GM23338 (cell line): ENCODE data around the gene SH3BP2. TPM values are rescaled to one million over a fixed set of nuclear protein-coding genes. Genes with fewer than 3 reads are reported as not detected.

Source experiments
- ATAC-seq: fragments of 200-7000 bp; cut with Tn5 transposase; 3 replicates; pipeline ENCODE4 v1.9.1; 2020
- DNase-seq: peaks from one replicate; pipeline ENCODE4 v3.0.0-alpha.2; 2015; ENCODE audit warnings: low spot score
- H2AFZ ChIP-seq: fragments of 200-600 bp; sonication (generic); 2 replicates; pipeline ENCODE4 v1.8.0; 2016; ENCODE audit warnings: antibody characterized with exemption, mild to moderate bottlenecking, moderate library complexity
- H3F3A ChIP-seq: fragments of 200-600 bp; sonication (generic); replicated peaks from 2 replicates; pipeline ENCODE4 v1.8.0; 2017; ENCODE audit warnings: antibody characterized with exemption, mixed run types, low read depth
- H3K27ac ChIP-seq: fragments of 200-600 bp; sonication (generic); 2 replicates; pipeline ENCODE4 v1.6.1; 2016; ENCODE audit warnings: low read depth
- H3K27me3 ChIP-seq: fragments of 200-600 bp; sonication (generic); 2 replicates; pipeline ENCODE4 v1.8.0; 2016; ENCODE audit warnings: mild to moderate bottlenecking, mixed run types, moderate library complexity; ENCODE audit not compliant: insufficient read depth
- H3K36me3 ChIP-seq: fragments of 200-600 bp; sonication (generic); 2 replicates; pipeline ENCODE4 v1.8.0; 2016; ENCODE audit warnings: mild to moderate bottlenecking; ENCODE audit not compliant: insufficient read depth
- H3K4me1 ChIP-seq: fragments of 200-600 bp; sonication (generic); 2 replicates; pipeline ENCODE4 v1.8.0; 2016; ENCODE audit warnings: mild to moderate bottlenecking, moderate library complexity; ENCODE audit not compliant: insufficient read depth
- H3K4me2 ChIP-seq: fragments of 200-600 bp; sonication (generic); 2 replicates; pipeline ENCODE4 v1.7.1; 2017; ENCODE audit warnings: mixed run types
- H3K4me3 ChIP-seq: fragments of 200-600 bp; sonication (generic); 2 replicates; pipeline ENCODE4 v1.6.1; 2016; ENCODE audit warnings: mixed run types
- H3K79me2 ChIP-seq: fragments of 200-600 bp; sonication (generic); replicated peaks from 2 replicates; pipeline ENCODE4 v1.8.0; 2017; ENCODE audit warnings: mild to moderate bottlenecking; ENCODE audit not compliant: insufficient read depth
- H3K9me2 ChIP-seq: fragments of 200-600 bp; sonication (generic); 2 replicates; pipeline ENCODE4 v1.8.0; 2017; ENCODE audit not compliant: insufficient read depth
- H4K20me1 ChIP-seq: fragments of 200-600 bp; sonication (generic); replicated peaks from 2 replicates; pipeline ENCODE4 v1.8.0; 2017; ENCODE audit warnings: mild to moderate bottlenecking; ENCODE audit not compliant: insufficient read depth
- H3K27ac Mint-ChIP-seq: 2 replicates; pipeline ENCODE4 v1.8.0; 2020; ENCODE audit warnings: inconsistent platforms, mild to moderate bottlenecking, moderate library complexity, mixed read lengths
- H3K27me3 Mint-ChIP-seq: 3 replicates; pipeline ENCODE4 v1.8.0; 2022; ENCODE audit warnings: low read depth, mild to moderate bottlenecking, moderate library complexity, mixed read lengths, inconsistent platforms; ENCODE audit not compliant: insufficient read depth, poor library complexity
- H3K36me3 Mint-ChIP-seq: 3 replicates; pipeline ENCODE4 v1.8.0; 2021; ENCODE audit warnings: low read depth, mild to moderate bottlenecking, inconsistent platforms, moderate library complexity, mixed read lengths
- H3K4me1 Mint-ChIP-seq: 3 replicates; pipeline ENCODE4 v1.8.0; 2020; ENCODE audit warnings: mild to moderate bottlenecking, inconsistent platforms, mixed read lengths
- H3K4me3 Mint-ChIP-seq: 3 replicates; pipeline ENCODE4 v1.8.0; 2021; ENCODE audit warnings: moderate library complexity, mild to moderate bottlenecking, inconsistent platforms, mixed read lengths
- H3K9me3 Mint-ChIP-seq: 3 replicates; pipeline ENCODE4 v1.8.0; 2020; ENCODE audit warnings: moderate library complexity, mild to moderate bottlenecking, inconsistent platforms, mixed read lengths
- CREB1 ChIP-seq: fragments of 250-450 bp; sonication (Bioruptor Pico); IDR thresholded peaks from 2 replicates; pipeline ENCODE4 v1.5.0; 2020; ENCODE audit warnings: low read depth, mild to moderate bottlenecking, moderate library complexity
- JUNB ChIP-seq: IDR thresholded peaks from one replicate; pipeline ENCODE4 v1.6.1; 2016; ENCODE audit warnings: antibody characterized with exemption; ENCODE audit not compliant: unreplicated experiment
- POLR2AphosphoS5 ChIP-seq: IDR thresholded peaks from 2 replicates; pipeline ENCODE4 v1.6.1; 2016; ENCODE audit warnings: antibody characterized with exemption, low read depth
- REST ChIP-seq: IDR thresholded peaks from one replicate; pipeline ENCODE4 v1.6.1; 2018; ENCODE audit warnings: antibody characterized with exemption; ENCODE audit not compliant: unreplicated experiment
- ZNF331 ChIP-seq: fragments of 250-450 bp; sonication (Bioruptor Pico); IDR thresholded peaks from 2 replicates; pipeline ENCODE4 v1.5.0; 2020; ENCODE audit warnings: low read depth, mild to moderate bottlenecking, moderate library complexity
- polyA plus RNA-seq: library from polyadenylated mRNA; unstranded; fragments of >200 nt; fragmentation: Nextera tagmentation; extraction: Ambion mirVana; gene quantifications from 2 replicates; pipeline ENCODE4 v1.2.1, GENCODE V29; 2016
- total RNA-seq: library from RNA; depleted of rRNA; stranded (reverse); fragments of >200 nt; shearing (Covaris generic); gene quantifications from 2 replicates; pipeline ENCODE4 v1.2.3, GENCODE V29; 2014
- TF ChIP-seq, protein P1 (sequence below), 2 experiments: fragments of 200-600 bp in 1 of 2; sonication (generic) in 1 of 2; conservative IDR thresholded peaks; 2 replicates each; pipeline versions ENCODE4 v1.5.1 to v1.6.1; 2016 to 2017; ENCODE audit warnings: antibody characterized with exemption in 2 of 2, low read depth in 2 of 2, mild to moderate bottlenecking in 2 of 2, moderate library complexity in 1 of 2

Gene SH3BP2
- total and polyA plus RNA-seq, 2 experiments from 2014 or later, result 15.2 to 43.9 TPM

DNA sequence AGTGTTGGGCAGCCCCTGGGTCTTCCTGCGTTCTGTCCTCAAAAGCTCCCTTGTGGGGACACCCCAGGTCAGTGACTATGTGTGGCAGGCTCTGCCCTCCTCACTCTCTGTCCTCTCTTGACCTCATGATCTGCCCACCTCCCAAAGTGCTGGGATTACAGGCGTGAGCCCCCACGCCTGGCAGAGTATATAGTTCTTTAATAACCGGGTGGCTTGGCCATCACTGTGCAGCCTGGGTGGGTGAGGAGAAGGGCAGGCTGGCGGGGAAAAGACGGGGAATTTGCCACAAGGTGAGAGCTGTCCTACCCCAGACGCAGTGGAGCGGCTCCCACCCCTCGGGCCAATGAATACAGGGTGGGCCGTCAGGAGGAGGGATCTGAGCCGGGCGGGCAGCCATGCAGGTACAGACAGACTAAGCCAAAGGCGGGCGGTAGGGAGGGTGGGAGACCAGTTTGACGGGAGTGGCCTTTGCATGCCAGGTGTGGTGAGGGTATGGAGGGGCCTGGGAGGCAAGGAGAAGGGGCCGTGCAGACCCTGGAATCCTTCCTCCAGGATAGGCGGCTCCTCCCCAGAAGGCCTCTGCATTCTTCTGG lies 2.5 kb downstream of the SH3BP2 start:
- Histone ChIP-seq H3K4me3 (no peak overlapping the region), H3K36me3 (no peaks in the 10 kb centered on the region), H4K20me1 (no peaks in the 10 kb centered on the region), H3K27ac (no peak overlapping the region), H2AFZ (no peak overlapping the region), H3K4me2 (no peak overlapping the region), H3K9me2 (no peaks in the 10 kb centered on the region), H3K79me2 (no peaks in the 10 kb centered on the region), H3K4me1 (peaks cover 10% of the 10 kb centered on the region), H3F3A (0 out of 2 replicates have a peak, but pooled peaks cover 5% of the 10 kb centered on the region), H3K27me3 (peaks cover 16% of the 10 kb centered on the region)
- no peaks in the 10 kb centered on the region for H3K36me3 Mint-ChIP-seq
- TF ChIP-seq JUNB (no peak), ZNF331 (no peak)
- H3K27ac Mint-ChIP-seq, result no peak overlapping the region
- no peaks in the 10 kb centered on the region; the same call in 2 of the 3 replicates for H3K9me3 Mint-ChIP-seq
- H3K4me1 Mint-ChIP-seq, result peaks cover 36% of the 10 kb centered on the region
- ATAC-seq (no peak), DNase-seq (no peak)
- H3K4me3 Mint-ChIP-seq, result no peak overlapping the region; the same call in 2 of the 3 replicates
- peaks cover 25% of the 10 kb centered on the region for H3K27me3 Mint-ChIP-seq

- peaks cover 16% of the 10 kb centered on the region for H3K27me3 ChIP-seq
- Mint-ChIP-seq H3K27me3 (peaks cover 25% of the 10 kb centered on the region), H3K4me1 (peaks cover 34% of the 10 kb centered on the region), H3K9me3 (no peaks in the 10 kb centered on the region; the same call in 2 of the 3 replicates), H3K4me3 (no peak overlapping the region), H3K36me3 (no peaks in the 10 kb centered on the region), H3K27ac (no peak overlapping the region)
- H2AFZ ChIP-seq, result no peak overlapping the region
- no peaks in the 10 kb centered on the region for H4K20me1 ChIP-seq
- DNase-seq, result no peak
- H3K4me2 ChIP-seq, result no peak overlapping the region
- TF ChIP-seq JUNB, result no peak
- H3K9me2 ChIP-seq, result no peaks in the 10 kb centered on the region
- no peaks in the 10 kb centered on the region for H3K79me2 ChIP-seq
- H3K4me1 ChIP-seq, result peaks cover 18% of the 10 kb centered on the region
- ATAC-seq, result no peak
- 0 out of 2 replicates have a peak, but pooled peaks cover 5% of the 10 kb centered on the region for H3F3A ChIP-seq
- H3K36me3 ChIP-seq, result no peaks in the 10 kb centered on the region
- H3K27ac ChIP-seq, result no peak overlapping the region
- H3K4me3 ChIP-seq, result no peak overlapping the region
These were observed 3.3 kb downstream of the SH3BP2 start for GRCh38 chr4:2795893-2796848.

- Histone ChIP-seq H3K27ac (no peak overlapping the region), H3K4me3 (no peak overlapping the region), H3K27me3 (peaks cover 15% of the 10 kb centered on the region), H3F3A (peaks cover 10% of the 10 kb centered on the region), H3K9me2 (no peaks in the 10 kb centered on the region), H3K4me1 (peaks cover 21% of the 10 kb centered on the region), H3K4me2 (no peak overlapping the region), H2AFZ (no peak overlapping the region), H3K36me3 (no peaks in the 10 kb centered on the region), H4K20me1 (no peaks in the 10 kb centered on the region), H3K79me2 (no peaks in the 10 kb centered on the region)
- TF ChIP-seq, protein P1, sequence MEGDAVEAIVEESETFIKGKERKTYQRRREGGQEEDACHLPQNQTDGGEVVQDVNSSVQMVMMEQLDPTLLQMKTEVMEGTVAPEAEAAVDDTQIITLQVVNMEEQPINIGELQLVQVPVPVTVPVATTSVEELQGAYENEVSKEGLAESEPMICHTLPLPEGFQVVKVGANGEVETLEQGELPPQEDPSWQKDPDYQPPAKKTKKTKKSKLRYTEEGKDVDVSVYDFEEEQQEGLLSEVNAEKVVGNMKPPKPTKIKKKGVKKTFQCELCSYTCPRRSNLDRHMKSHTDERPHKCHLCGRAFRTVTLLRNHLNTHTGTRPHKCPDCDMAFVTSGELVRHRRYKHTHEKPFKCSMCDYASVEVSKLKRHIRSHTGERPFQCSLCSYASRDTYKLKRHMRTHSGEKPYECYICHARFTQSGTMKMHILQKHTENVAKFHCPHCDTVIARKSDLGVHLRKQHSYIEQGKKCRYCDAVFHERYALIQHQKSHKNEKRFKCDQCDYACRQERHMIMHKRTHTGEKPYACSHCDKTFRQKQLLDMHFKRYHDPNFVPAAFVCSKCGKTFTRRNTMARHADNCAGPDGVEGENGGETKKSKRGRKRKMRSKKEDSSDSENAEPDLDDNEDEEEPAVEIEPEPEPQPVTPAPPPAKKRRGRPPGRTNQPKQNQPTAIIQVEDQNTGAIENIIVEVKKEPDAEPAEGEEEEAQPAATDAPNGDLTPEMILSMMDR (conservative IDR thresholded peaks at IDR 0.05; ENCODE audit: low read depth in 2 of 2), result no peak
- TF ChIP-seq POLR2AphosphoS5, result no peak
- no peak for TF ChIP-seq CREB1 (CRISPR knock-in tag)
- TF ChIP-seq JUNB, result no peak
- TF ChIP-seq REST, result no peak
- Mint-ChIP-seq H3K4me1 (peaks cover 32% of the 10 kb centered on the region), H3K27ac (no peak overlapping the region), H3K27me3 (peaks cover 21% of the 10 kb centered on the region), H3K36me3 (no peaks in the 10 kb centered on the region), H3K4me3 (no peak overlapping the region), H3K9me3 (no peaks in the 10 kb centered on the region)
- DNase-seq, result no peak
- no peak for ATAC-seq
These were observed 4.1 kb downstream of the SH3BP2 start for GRCh38 chr4:2796849-2797544.
